AML-193 (cell line): Measurements from ENCODE around the gene MZT1.

Experiments used
- DNase-seq, 2 experiments: peaks; one replicate each; lab custom pipeline; 2025; lab: John Stamatoyannopoulos, UW

The MZT1 gene

GRCh38 chr13:72727417-72728289 lies at the start of gene MZT1, which contains the start of gene BORA:
Gene MZT1 (minus strand): TSS chr13:72727629. CDS start chr13:72727602, 27 bp downstream.
Gene BORA (plus strand): TSS chr13:72727923. CDS start chr13:72728941, 1,018 bp downstream.
- peak; percentile 98 to 99 for DNase-seq

- DNase-seq = no peak
Measured at GRCh38 chr13:72774019-72774418, 46.6 kb upstream of the MZT1 start.

DNA sequence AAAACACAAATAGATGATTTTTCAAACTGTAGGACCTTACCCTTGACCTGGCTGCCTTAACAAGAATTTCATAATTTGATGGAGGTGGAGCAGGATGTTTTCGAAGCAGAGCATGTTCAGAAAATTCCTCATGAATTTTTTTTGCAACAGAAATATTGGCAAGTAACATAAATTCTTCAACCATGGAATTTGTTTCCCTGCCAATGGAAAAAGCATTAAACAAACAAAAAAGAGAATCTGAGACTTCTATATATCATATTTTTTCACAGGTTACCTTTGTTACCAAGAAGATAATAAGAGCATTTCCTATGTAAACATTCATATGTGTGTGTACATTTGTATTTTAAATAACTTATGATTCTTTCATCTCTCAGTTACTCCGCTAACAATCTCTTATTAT lies 36.0 kb upstream of the MZT1 start:
- DNase-seq = no peak

- DNase-seq = no peak
Measured at GRCh38 chr13:72760189-72760588, 32.8 kb upstream of the MZT1 start.

GRCh38 chr13:72757792-72758535 lies 30.5 kb upstream of the MZT1 start:
- DNase-seq = no peak

DNA sequence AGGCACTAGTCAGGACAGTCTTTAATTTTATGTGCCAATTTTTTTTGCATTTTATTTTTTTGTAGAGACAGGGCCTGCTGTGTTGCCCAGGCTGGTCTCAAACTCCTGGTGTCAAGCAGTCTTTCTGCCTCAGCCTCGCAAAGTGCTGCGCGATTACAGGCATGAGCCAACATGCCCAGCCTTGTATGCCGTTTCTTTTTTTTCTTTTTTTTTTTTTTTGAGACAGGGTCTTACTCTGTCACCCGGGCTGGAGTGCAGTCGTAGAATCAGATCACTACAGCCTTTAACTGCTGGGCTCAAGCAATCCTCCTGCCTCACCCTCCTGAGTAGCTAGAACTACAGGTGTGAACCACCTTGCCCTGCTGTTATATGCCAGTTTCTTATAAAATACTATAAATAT lies 26.7 kb upstream of the MZT1 start:
- no peak for DNase-seq

GRCh38 chr13:72751220-72751619 lies 23.8 kb upstream of the MZT1 start:
- DNase-seq = no peak

- DNase-seq = no peak
Measured at GRCh38 chr13:72745260-72745659, 17.8 kb upstream of the MZT1 start.

DNA sequence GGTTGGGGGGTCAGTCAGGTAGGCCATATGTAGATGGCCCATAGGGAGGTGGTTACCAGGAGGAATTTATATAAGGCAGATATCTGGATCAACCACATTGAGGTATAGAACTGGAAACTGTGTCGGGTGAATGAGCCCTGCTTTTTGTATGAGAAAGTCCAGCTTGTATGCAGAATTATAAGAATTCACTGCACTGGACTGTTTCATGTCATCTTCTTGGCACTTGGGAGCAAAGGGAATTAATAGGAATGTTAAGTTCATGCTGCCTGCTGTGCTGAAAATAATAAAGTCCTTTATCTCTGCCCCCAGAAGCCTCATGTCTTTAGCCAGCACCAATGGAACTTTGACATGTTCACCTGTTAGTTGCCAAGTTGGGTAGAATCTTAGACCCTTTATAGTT lies 12.6 kb upstream of the MZT1 start:
- DNase-seq = no peak

- no peak for DNase-seq
Measured at GRCh38 chr13:72737033-72737432, 9.6 kb upstream of the MZT1 start.

DNA sequence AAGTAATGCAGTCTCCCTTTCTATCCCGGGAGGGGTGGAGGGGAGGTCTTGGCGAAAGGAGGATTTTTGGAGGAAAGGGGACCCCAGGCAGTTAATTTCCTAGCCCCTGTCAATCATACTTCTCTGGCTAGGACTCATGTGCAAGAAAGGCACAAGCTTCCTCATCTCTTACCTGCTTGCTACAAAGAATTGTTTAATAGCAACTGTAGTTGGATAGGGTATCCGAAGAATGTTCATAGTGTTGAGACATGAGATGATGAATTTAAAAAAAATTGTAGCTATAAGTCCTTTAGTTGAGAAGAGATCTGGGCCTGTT lies 819 bp upstream of the MZT1 start:
- peak; percentile 7 to 21 for DNase-seq

DNA sequence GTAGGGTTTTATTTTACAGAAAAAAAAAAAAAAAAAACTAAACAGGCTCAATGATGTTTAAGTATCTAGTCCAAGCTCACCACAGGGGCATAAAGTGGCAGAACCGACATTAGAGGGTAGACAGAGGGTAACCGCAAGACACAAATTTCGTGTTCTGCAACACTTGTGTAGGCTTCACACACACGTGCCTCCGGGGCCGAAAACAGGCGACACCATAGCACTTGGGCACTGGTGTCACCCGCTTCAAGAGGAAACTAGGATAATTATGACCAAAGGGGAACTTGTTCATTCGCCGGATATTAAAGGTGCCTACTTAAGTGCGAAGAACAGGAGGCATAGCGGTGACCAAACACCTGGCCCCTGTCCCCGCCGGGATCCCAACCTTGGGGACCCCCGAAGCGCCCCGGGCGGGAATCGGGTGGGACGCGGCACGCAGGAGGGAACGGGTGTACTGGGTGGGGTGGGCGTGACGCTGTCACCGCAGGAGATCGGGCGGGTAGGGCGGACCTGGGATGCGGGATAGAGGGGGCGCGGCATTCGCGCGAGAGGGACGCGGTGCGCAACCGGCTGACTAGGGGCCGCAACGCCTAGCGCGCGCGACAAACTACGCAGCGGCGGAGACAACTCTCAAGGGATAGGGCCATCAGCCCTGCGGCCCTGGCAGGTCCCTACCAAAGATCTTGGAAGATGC lies 558 bp downstream of the MZT1 start:
- peak; percentile 65 to 83 for DNase-seq

GRCh38 chr13:72726185-72726584 lies 1.2 kb downstream of the MZT1 start:
- DNase-seq = peak in 1 of 2 experiments; percentile 22

- DNase-seq = no peak
Measured at GRCh38 chr13:72716776-72717175, 10.7 kb downstream of the MZT1 start.

DNA sequence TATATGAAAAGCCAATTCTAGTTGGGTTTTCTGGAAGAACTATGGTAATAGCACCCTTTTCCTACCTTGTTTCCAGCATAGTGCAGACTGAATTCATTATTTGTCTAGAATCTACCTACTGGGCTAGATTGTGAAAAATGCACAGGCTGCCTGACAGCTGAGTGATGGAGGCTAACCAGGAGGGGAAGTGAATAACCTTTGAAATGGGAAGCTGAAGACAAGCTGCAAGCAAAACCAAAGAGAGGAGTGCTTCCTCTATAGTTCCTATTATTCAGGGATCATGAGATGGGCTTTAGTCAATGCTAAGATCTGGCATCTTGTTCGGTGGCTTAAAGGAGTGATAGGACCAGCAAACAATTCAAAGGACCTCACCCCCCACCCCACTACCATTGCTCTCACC lies 26.9 kb downstream of the MZT1 start:
- DNase-seq = peak; percentile 35 to 44

- no peak for DNase-seq
Measured at GRCh38 chr13:72698164-72698563, 29.3 kb downstream of the MZT1 start.

- peak; percentile 45 to 50 for DNase-seq
Measured at GRCh38 chr13:72696579-72696978, 30.9 kb downstream of the MZT1 start.

- no peak for DNase-seq
Measured at GRCh38 chr13:72694314-72694713, 33.1 kb downstream of the MZT1 start.

DNA sequence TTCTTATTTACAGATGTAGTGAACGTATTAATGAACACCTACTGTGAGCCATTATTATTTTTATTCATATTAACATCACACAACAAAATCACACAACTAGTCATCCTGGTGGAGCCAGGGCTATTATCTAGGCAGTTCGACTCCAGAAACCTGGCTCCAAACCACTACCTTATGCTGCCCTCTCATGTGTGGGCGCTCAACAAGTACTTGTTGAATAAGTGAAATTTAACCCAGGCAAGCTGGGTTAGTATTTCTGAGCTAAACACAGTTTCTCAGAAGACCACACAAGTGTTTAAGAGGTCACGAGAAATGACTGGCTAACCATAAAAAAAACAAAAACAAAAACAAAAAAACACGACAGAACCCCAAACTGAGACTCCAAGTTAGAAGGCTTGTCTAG lies 33.6 kb downstream of the MZT1 start:
- DNase-seq = no peak

DNA sequence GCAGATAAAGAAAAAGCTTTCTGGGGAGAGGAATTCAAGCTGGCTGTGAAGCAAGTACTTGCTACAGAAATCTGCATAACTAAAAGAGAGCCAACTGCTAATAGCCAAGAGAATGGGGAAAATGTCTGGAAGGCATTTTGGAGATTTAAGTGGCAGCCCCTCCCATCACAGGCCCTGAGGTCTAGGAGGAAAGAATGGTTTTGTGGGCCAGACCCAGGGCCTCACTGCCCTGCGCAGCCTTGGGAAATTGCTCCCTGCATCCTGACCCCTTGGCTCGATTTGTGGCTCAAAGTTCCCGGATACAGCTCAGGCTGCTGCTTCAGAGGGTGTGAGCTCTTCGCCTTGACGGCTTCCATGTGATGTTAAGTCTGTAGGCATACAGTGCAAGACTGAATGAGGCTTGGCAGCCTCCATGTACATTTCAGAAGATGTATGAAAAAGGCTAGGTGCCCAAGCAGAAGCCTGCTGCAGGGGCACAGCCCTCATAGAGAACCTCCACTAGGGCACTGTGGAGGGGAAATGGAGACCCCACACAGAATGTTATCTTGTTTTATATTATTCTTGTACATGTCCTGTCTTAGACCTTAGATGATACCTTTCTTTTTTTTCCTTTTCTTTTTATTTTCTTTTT lies 34.4 kb downstream of the MZT1 start:
- DNase-seq = no peak

DNA sequence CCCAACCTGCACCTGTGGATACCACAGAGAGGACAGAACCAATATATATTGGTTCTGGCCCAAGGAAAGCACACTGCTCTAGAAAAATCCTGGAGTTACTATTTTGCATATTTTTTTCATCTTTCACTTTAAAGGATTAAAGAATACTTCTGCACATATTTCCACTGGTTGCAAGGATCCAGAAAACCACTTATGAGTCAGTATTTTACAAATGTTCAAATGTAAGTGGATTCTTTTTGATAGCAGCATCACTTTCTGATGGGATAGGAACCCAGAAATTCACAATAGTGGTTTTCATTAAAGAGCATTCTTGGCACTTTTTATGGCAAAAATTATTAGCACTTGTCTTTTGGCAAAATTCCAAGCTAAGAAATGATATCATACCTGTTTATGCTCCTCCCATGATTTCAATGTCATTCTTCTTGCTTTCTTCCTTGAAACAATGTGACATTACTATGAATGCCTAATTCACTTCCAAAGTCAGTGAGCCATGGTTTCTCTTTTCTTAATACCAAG lies 38.2 kb downstream of the MZT1 start:
- DNase-seq = no peak

- no peak for DNase-seq
Measured at GRCh38 chr13:72686766-72687165, 40.7 kb downstream of the MZT1 start.
